A549 treated with ZK216348 at 1 μM for 4 hours (cell line): Measurements from ENCODE around the gene LRRC3B. TPM values are rescaled to one million over a fixed set of nuclear protein-coding genes. Genes with fewer than 3 reads are reported as not detected.

ENCODE experiments used
- total RNA-seq: library from RNA; stranded (reverse); fragments of 200-300 nt; extraction: Qiagen RNA extraction; gene quantifications from 5 replicates; pipeline ENCODE4 v1.2.3, GENCODE V29; 2022; ENCODE audit warnings: low read depth

LRRC3B gene, protein sequence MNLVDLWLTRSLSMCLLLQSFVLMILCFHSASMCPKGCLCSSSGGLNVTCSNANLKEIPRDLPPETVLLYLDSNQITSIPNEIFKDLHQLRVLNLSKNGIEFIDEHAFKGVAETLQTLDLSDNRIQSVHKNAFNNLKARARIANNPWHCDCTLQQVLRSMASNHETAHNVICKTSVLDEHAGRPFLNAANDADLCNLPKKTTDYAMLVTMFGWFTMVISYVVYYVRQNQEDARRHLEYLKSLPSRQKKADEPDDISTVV
- total RNA-seq: not detected in 5 replicates

DNA sequence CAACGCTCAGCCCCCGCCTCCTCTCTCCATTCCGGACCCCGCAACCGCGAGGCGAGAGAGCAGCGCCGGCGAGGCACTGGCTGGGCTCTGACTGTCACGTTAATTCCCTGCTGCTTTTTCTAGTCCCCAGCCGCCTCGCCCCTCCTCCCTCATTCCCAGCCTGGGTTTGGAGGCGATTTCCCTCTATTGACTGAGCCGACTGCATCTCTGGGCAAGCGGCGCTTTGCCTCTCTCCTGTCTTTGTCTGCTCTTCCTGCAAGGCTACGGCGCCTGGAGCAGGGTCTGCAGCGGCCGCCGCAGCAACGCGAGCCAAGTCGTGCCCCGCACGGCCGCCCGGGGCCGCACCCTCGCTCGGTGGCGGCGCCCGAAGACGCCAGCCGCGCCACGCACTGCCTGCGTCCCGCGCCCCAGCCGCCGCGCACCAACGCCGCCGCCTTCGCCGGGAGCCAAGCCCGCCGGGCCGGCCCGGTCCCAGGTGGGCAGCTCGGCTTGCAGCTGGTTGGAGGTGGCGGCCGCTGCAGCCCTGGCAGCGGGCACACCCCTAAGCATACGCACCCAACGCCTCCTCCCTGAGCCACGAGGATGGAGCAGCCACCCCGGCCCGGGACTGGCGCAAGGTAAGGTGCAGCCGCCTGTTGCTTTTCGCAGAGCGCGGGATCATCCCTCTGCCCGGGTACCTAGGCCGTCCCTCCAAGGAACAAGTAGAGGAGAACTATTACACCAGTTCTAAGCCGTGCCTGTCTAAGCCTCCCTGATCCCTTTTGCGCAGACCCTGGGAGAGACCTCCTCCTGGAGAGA is at the start of gene LRRC3B:
Gene LRRC3B (plus strand): TSS at position 152 of the 798 bp plus-strand sequence. CDS start 86,901 bp downstream, outside the sequence.

